ENCODE measurements around the gene DBR1. TPM values are rescaled to one million over a fixed set of nuclear protein-coding genes. Genes with fewer than 3 reads are reported as not detected.

The DBR1 gene
- total RNA-seq, result 10 to 100 TPM in 1 of 2 donors, 1 to 10 TPM in 1; 9.1 to 15.8 TPM

- H3K27me3 ChIP-seq (replicated peaks; ENCODE audit: insufficient read depth), result no peaks in the 10 kb centered on the region
- H3K27ac ChIP-seq, result peak within 1 kb of the TSS; percentile 73
- H3K36me3 ChIP-seq, result no peaks in the 10 kb centered on the region
- TF ChIP-seq CTCF (IDR thresholded peaks at IDR 0.05) (peak in 2 of 4 experiments; percentile 14 to 15), POLR2AphosphoS5 (IDR thresholded peaks at IDR 0.05) (peak; percentile 81), POLR2A (IDR thresholded peaks at IDR 0.05) (peak; percentile 76)
- peak within 1 kb of the TSS; percentile 62 to 67 for H3K4me3 ChIP-seq
- DNase-seq (ENCODE audit: low spot score), result peak; percentile 83
- intact Hi-C loops (cut with DNase I), result no loop called here
- whole genome bisulfite sequencing, result 1% methylated on average over 23 of the region's 38 CpGs
- no peaks in the 10 kb centered on the region for H3K9me3 ChIP-seq
- no peaks in the 10 kb centered on the region for H3K4me1 ChIP-seq (replicated peaks)
Measured at GRCh38 chr3:138174421-138175131, at the start of gene DBR1. Gene DBR1 (minus strand): TSS chr3:138174921. CDS start chr3:138174795, 126 bp downstream.

- Histone ChIP-seq H3K36me3 (no peaks in the 10 kb centered on the region), H3K4me1 (replicated peaks) (no peaks in the 10 kb centered on the region), H3K9me3 (no peaks in the 10 kb centered on the region), H3K27ac (no peak overlapping the region), H3K27me3 (replicated peaks; ENCODE audit: insufficient read depth) (no peaks in the 10 kb centered on the region), H3K4me3 (no peak overlapping the region)
- WGBS, result 93% methylated on average over 2 of the region's 2 CpGs
- DNase-seq (ENCODE audit: low spot score), result no peak
- TF ChIP-seq POLR2A (IDR thresholded peaks at IDR 0.05), result no peak
- no peak for TF ChIP-seq POLR2AphosphoS5 (IDR thresholded peaks at IDR 0.05)
- no peak for TF ChIP-seq CTCF (IDR thresholded peaks at IDR 0.05)
- intact Hi-C loops (cut with DNase I), result no loop called here
Measured at GRCh38 chr3:138222942-138223287, 48.2 kb upstream of the DBR1 start.

- DNase-seq (ENCODE audit: low spot score), result no peak
- Histone ChIP-seq H3K27ac (no peak overlapping the region), H3K36me3 (no peaks in the 10 kb centered on the region), H3K4me3 (no peak overlapping the region), H3K27me3 (replicated peaks; ENCODE audit: insufficient read depth) (no peaks in the 10 kb centered on the region), H3K4me1 (replicated peaks) (no peaks in the 10 kb centered on the region), H3K9me3 (no peaks in the 10 kb centered on the region)
- TF ChIP-seq CTCF (IDR thresholded peaks at IDR 0.05) (no peak), POLR2AphosphoS5 (IDR thresholded peaks at IDR 0.05) (no peak), POLR2A (IDR thresholded peaks at IDR 0.05) (no peak)
- intact Hi-C loops (cut with DNase I), result no loop called here
- WGBS, result 74% methylated on average over 2 of the region's 2 CpGs
Measured at GRCh38 chr3:138222131-138222941, 47.6 kb upstream of the DBR1 start.

- H3K4me3 ChIP-seq, result no peak overlapping the region
- H3K4me1 ChIP-seq (replicated peaks), result no peaks in the 10 kb centered on the region
- no peaks in the 10 kb centered on the region for H3K27me3 ChIP-seq (replicated peaks; ENCODE audit: insufficient read depth)
- intact Hi-C loops (cut with DNase I), result no loop called here
- no peaks in the 10 kb centered on the region for H3K9me3 ChIP-seq
- WGBS, result 81% methylated on average over 4 of the region's 4 CpGs
- H3K27ac ChIP-seq, result no peak overlapping the region
- no peak for DNase-seq (ENCODE audit: low spot score)
- H3K36me3 ChIP-seq, result no peaks in the 10 kb centered on the region
- no peak for TF ChIP-seq POLR2AphosphoS5 (IDR thresholded peaks at IDR 0.05)
- no peak for TF ChIP-seq POLR2A (IDR thresholded peaks at IDR 0.05)
- no peak for TF ChIP-seq CTCF (IDR thresholded peaks at IDR 0.05)
Measured at GRCh38 chr3:138220788-138221187, 46.1 kb upstream of the DBR1 start.
